MCF 10A (cell line): ENCODE measurements around the gene LIN37. TPM values are rescaled to one million over a fixed set of nuclear protein-coding genes. Genes with fewer than 3 reads are reported as not detected.
A peak's percentile ranks its signal among the peaks of the same experiment; 100 is the strongest.

ENCODE experiments used
- BruUV-seq: library from RNA; stranded (reverse); fragments of 400-500 nt; replicated peaks from 2 replicates; lab custom pipeline; 2021; lab: Mats Ljungman, UMichigan
- CTCF ChIA-PET: fragments of 300-600 bp; sonication (Branson Sonifier 250); formaldehyde crosslinking; extraction: SDS; loops from one replicate; lab custom pipeline; 2021; ENCODE audit warnings: antibody characterized with exemption, inconsistent platforms; lab: Yijun Ruan, JAX
- POLR2A ChIA-PET: fragments of 300-600, 350-650 bp; sonication (Branson Sonifier 250); formaldehyde crosslinking; extraction: SDS; loops from one replicate; lab custom pipeline; 2020; ENCODE audit warnings: antibody characterized with exemption, inconsistent platforms; lab: Yijun Ruan, JAX
- DNase-seq: peaks from one replicate; pipeline ENCODE4 v3.0.0-alpha.2; 2018; ENCODE audit not compliant: unreplicated experiment
- H3K27ac Mint-ChIP-seq: one replicate; pipeline ENCODE4 v1.8.0; 2022; ENCODE audit warnings: mild to moderate bottlenecking, low read depth, mixed read lengths; ENCODE audit not compliant: unreplicated experiment
- H3K27me3 Mint-ChIP-seq: one replicate; pipeline ENCODE4 v1.8.0; 2022; ENCODE audit warnings: mixed read lengths; ENCODE audit not compliant: insufficient read depth, unreplicated experiment
- H3K36me3 Mint-ChIP-seq: one replicate; pipeline ENCODE4 v1.8.0; 2022; ENCODE audit warnings: mild to moderate bottlenecking, moderate library complexity, mixed read lengths; ENCODE audit not compliant: insufficient read depth, unreplicated experiment
- H3K4me1 Mint-ChIP-seq: one replicate; pipeline ENCODE4 v1.8.0; 2022; ENCODE audit warnings: mixed read lengths; ENCODE audit not compliant: insufficient read depth, unreplicated experiment
- H3K4me3 Mint-ChIP-seq: one replicate; pipeline ENCODE4 v1.8.0; 2022; ENCODE audit warnings: mild to moderate bottlenecking, moderate library complexity, mixed read lengths; ENCODE audit not compliant: unreplicated experiment
- H3K9me3 Mint-ChIP-seq: one replicate; pipeline ENCODE4 v1.8.0; 2022; ENCODE audit warnings: mixed read lengths; ENCODE audit not compliant: unreplicated experiment
- intact Hi-C: fragments of 100-400 bp; cut with micrococcal nuclease; formaldehyde crosslinking; loops from 2 replicates; pipeline ENCODE4 v1.14.1; 2022
- total RNA-seq: library from RNA; stranded (reverse); gene quantifications from 2 replicates; pipeline ENCODE4 v1.2.3, GENCODE V29; 2022
- TF ChIP-seq, protein P1 (sequence below): fragments of 200-600 bp; IDR thresholded peaks from one replicate; pipeline ENCODE4 v1.8.0; 2022; ENCODE audit warnings: antibody characterized with exemption, mild to moderate bottlenecking; ENCODE audit not compliant: unreplicated experiment

LIN37 gene
- total RNA-seq, 1 experiment from 2014 or later: 19.6 TPM

DNA sequence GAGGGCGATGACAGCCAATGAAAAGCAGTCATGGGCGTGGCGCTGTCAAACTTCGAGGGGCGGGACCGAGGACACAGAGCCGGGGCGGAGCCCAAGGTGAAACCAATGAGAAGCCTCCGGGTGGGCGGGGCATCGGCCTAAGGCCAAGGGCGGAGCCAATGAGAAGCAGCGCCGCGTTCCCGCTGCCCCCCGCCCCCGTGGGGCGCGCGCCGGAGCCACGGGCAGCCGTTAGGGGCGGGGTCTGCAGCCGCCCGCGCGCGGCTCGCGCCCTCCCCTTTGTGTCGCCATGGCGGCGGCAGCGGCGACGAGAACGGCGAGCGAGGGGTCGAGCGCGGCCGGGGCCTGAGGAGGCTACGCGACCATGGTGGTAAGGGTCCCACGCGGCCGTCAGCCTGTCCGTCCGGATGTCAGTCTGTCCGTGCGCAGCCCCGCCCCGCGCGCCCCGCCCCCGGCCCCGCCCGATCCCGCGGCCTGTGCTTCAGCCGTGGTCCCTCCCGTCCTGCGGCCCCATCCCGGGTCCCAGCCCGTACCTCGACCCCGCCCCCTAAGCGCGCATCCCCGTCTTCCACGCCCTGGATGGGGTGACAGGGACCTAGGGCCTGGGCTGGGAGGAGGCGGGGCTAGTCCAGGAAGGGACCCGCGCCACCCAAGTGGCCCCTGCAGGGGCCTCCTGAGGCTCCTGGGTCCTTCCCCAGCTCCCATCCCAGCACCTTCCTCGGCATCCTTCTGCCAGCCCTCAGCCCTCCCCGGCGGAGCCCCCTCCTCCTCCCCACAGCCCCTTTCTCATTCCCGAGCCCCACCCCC is 27.1 kb downstream of the LIN37 start, which contains the start of gene ARHGAP33:
Gene ARHGAP33 (plus strand): TSS at position 267 of the 804 bp plus-strand sequence. CDS start 95 bp downstream, at position 362.
- intact Hi-C loops: loop anchor here (10.0 kb wide), 1 partner anchor 159 kb away; the partner anchor contains the start of gene LRFN3
- Mint-ChIP-seq H3K9me3 (no peaks in the 10 kb centered on the region), H3K27ac (no peak within 1 kb of the TSS), H3K36me3 (peaks cover 6% of the 10 kb centered on the region), H3K4me1 (peaks cover 17% of the 10 kb centered on the region), H3K4me3 (peak within 1 kb of the TSS; percentile 79), H3K27me3 (no peaks in the 10 kb centered on the region)
- DNase-seq: peak; percentile 99
- CTCF ChIA-PET: no interaction called here
- BruUV-seq: no TSS peak
- TF ChIP-seq, protein P1, sequence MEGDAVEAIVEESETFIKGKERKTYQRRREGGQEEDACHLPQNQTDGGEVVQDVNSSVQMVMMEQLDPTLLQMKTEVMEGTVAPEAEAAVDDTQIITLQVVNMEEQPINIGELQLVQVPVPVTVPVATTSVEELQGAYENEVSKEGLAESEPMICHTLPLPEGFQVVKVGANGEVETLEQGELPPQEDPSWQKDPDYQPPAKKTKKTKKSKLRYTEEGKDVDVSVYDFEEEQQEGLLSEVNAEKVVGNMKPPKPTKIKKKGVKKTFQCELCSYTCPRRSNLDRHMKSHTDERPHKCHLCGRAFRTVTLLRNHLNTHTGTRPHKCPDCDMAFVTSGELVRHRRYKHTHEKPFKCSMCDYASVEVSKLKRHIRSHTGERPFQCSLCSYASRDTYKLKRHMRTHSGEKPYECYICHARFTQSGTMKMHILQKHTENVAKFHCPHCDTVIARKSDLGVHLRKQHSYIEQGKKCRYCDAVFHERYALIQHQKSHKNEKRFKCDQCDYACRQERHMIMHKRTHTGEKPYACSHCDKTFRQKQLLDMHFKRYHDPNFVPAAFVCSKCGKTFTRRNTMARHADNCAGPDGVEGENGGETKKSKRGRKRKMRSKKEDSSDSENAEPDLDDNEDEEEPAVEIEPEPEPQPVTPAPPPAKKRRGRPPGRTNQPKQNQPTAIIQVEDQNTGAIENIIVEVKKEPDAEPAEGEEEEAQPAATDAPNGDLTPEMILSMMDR: no peak
- POLR2A ChIA-PET: interaction anchor here (1.0 to 1.5 kb wide), 2 partner anchors 27 kb away, joined by 4 to 7 read pairs; partner anchors contain the start of gene LIN37

DNA sequence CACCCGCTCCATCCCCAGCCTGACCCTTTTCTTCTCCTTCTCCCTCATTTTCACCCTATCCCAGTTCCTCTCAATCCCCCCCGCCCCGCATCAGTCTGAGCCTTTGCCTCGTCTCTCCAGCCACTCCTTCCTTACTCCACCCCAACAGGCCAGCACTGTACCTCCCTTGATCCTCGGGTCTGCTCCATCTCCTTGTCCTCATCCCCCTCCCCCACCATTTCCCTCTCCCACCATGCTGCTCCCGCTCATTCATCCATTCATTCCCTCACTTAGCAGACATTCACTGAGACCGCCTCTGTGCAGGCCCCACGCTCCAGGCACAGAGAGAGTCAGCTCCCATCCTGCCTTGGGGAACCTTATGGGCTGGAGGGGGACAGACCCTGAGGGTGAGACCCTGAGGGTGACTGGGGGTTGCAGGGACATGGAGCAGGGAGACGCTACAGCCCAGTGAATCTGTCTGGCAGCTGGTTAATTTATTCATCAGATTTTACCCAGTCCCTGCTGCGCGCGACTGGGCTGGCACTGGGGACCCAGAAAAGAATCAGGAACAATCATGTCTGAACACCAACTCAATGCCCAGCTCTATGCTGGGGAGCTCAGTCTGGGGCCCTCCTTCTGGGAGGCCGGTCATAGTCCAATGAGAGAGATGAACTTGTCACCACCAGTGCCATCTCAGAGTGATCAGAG is 27.9 kb downstream of the LIN37 start:
- POLR2A ChIA-PET: interaction anchor here (1.0 kb wide), 1 partner anchor 28 kb away, joined by 4 read pairs; the partner anchor contains the start of gene LIN37
- TF ChIP-seq, protein P1: no peak
- CTCF ChIA-PET: no interaction called here
- intact Hi-C loops: loop anchor here (10.0 kb wide), 1 partner anchor 159 kb away; the partner anchor contains the start of gene LRFN3
- BruUV-seq: no TSS peak
- DNase-seq: no peak
- Mint-ChIP-seq H3K4me3 (peak overlapping the region; percentile 79), H3K36me3 (peaks cover 6% of the 10 kb centered on the region), H3K27me3 (no peaks in the 10 kb centered on the region), H3K9me3 (no peaks in the 10 kb centered on the region), H3K4me1 (peaks cover 17% of the 10 kb centered on the region), H3K27ac (no peak overlapping the region)

DNA sequence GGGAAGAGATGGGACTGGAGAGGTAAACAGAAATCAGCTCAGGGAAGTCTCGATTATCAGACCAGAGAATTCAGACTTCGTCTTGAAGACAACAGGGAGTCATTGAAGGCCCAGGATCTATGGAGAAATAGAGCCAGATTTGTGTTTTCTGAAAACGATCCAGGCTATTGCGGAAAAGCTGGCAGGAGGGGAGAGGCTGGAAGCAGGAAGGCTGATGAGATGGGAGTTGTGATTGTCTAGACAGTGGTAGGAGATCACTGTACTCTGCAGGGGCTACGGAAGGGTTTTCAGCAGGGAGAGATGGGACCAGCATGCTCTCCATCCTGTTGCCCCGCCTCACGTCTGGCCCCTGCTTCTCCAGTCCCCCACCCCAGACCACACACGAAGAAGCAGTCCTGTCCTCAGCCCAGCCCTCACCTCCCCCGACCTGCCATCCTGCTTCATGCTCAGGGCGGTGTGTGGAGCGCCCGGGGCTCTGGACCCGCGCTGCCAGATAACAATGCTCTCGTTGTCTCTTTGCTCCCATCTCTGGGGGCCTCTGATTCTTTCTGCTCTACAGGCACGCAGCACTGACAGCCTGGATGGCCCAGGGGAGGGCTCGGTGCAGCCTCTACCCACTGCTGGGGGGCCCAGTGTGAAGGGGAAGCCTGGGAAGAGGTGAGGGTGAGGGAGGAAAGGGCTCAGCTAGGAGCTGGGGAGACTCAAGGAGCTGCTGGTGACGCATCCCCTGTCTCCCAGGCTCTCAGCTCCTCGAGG is 28.9 kb downstream of the LIN37 start:
- no peaks in the 10 kb centered on the region for H3K27me3 Mint-ChIP-seq
- no TSS peak for BruUV-seq
- TF ChIP-seq, protein P1: no peak
- no peak overlapping the region for H3K27ac Mint-ChIP-seq
- CTCF ChIA-PET: no interaction called here
- no peak for DNase-seq
- H3K36me3 Mint-ChIP-seq: peaks cover 6% of the 10 kb centered on the region
- peaks cover 17% of the 10 kb centered on the region for H3K4me1 Mint-ChIP-seq
- intact Hi-C loops: loop anchor here (10.0 kb wide), 1 partner anchor 158 kb away; the partner anchor contains the start of gene LRFN3
- POLR2A ChIA-PET: no interaction called here
- no peak overlapping the region for H3K4me3 Mint-ChIP-seq
- no peaks in the 10 kb centered on the region for H3K9me3 Mint-ChIP-seq
